Breast epithelium (tissue), 3 donors: ENCODE measurements around the gene POU6F1.

ENCODE experiments used
- CTCF ChIP-seq, 3 donors: fragments of 450-650 bp; IDR thresholded peaks; one replicate each; pipeline ENCODE4 v1.5.1; 2016 to 2017; ENCODE audit warnings: antibody characterized with exemption in 3 of 3, mild to moderate bottlenecking in 3 of 3, moderate library complexity in 3 of 3
- POLR2A ChIP-seq: fragments of 450-650 bp; IDR thresholded peaks from one replicate; pipeline ENCODE4 v1.6.1; 2016; ENCODE audit warnings: antibody characterized with exemption, mild to moderate bottlenecking, moderate library complexity

- TF ChIP-seq CTCF (IDR thresholded peaks at IDR 0.05) (no peak), POLR2A (no peak)
These were observed 14.8 kb upstream of the POU6F1 start for GRCh38 chr12:51232642-51233041.
